ENCODE data around the gene TMPRSS9.

GRCh38 chr19:2394442-2395292 lies 34.6 kb downstream of the TMPRSS9 start:
- TF ChIP-seq CTCF (CRISPR knock-in tag; IDR thresholded peaks at IDR 0.05) (no peak), CENPT (CRISPR knock-in tag; IDR thresholded peaks at IDR 0.05; ENCODE audit: low read depth) (no peak), RBM39 (IDR thresholded peaks at IDR 0.05; ENCODE audit: low read depth, low read length, poor library complexity, severe bottlenecking) (no peak), YY1 (IDR thresholded peaks at IDR 0.05; ENCODE audit: insufficient read depth, insufficient replicate concordance, low read depth, low read length) (no peak), POLR2AphosphoS5 (IDR thresholded peaks at IDR 0.05; ENCODE audit: low read depth, low read length) (no peak)
